SIG-M5 (cell line): ENCODE data around the gene PRPS1.
"Not testable (repeated sequence)": the region's sequence is repeated elsewhere in the genome, so short reads cannot be mapped to it uniquely, and the experiment has no call there.

Experiments used
- DNase-seq: peaks from one replicate; lab custom pipeline; 2025; lab: John Stamatoyannopoulos, UW

Gene PRPS1

GRCh38 chrX:107630031-107630689 is 1.9 kb downstream of the PRPS1 start:
- DNase-seq = no peak

- no peak for DNase-seq
Observed at GRCh38 chrX:107632346-107632745, 4.0 kb downstream of the PRPS1 start.

- no peak for DNase-seq
Observed at GRCh38 chrX:107646735-107647134, 18.4 kb downstream of the PRPS1 start.

GRCh38 chrX:107648332-107648731 is 20.0 kb downstream of the PRPS1 start:
- DNase-seq = no peak

- DNase-seq = no peak
Observed at GRCh38 chrX:107654566-107654871, 26.2 kb downstream of the PRPS1 start.

- no peak for DNase-seq
Observed at GRCh38 chrX:107654872-107655761, 26.8 kb downstream of the PRPS1 start.

GRCh38 chrX:107656978-107657377 is 28.7 kb downstream of the PRPS1 start:
- DNase-seq = no peak

GRCh38 chrX:107658660-107659059 is 30.4 kb downstream of the PRPS1 start:
- no peak for DNase-seq

GRCh38 chrX:107659286-107659685 is 31.0 kb downstream of the PRPS1 start:
- DNase-seq = no peak

- no peak for DNase-seq
Observed at GRCh38 chrX:107659768-107660167, 31.5 kb downstream of the PRPS1 start.

GRCh38 chrX:107662145-107662544 is 33.8 kb downstream of the PRPS1 start:
- no peak for DNase-seq

- no peak for DNase-seq
Observed at GRCh38 chrX:107662824-107663223, 34.5 kb downstream of the PRPS1 start.

GRCh38 chrX:107666931-107667330 is 38.6 kb downstream of the PRPS1 start:
- no peak for DNase-seq

- DNase-seq = no peak
Observed at GRCh38 chrX:107667426-107667825, 39.1 kb downstream of the PRPS1 start.

- DNase-seq = not testable (repeated sequence)
Observed at GRCh38 chrX:107668710-107669109, 40.4 kb downstream of the PRPS1 start.

GRCh38 chrX:107669261-107669660 is 41.0 kb downstream of the PRPS1 start:
- DNase-seq = no peak

- no peak for DNase-seq
Observed at GRCh38 chrX:107669885-107670628, 41.7 kb downstream of the PRPS1 start.

GRCh38 chrX:107671256-107671655 is 42.9 kb downstream of the PRPS1 start:
- not testable (repeated sequence) for DNase-seq

GRCh38 chrX:107672955-107673378 is 44.7 kb downstream of the PRPS1 start:
- DNase-seq = no peak

GRCh38 chrX:107673431-107673830 is 45.1 kb downstream of the PRPS1 start:
- no peak for DNase-seq

GRCh38 chrX:107673933-107674479 is 45.7 kb downstream of the PRPS1 start:
- peak; percentile 71 for DNase-seq
